Heart left ventricle (tissue), 13 donors: ENCODE data around the gene AKT2.

ENCODE experiments used
- POLR2A ChIP-seq, 2 donors: fragments of 450-650 bp; IDR thresholded peaks; one replicate each; pipeline ENCODE4 v1.6.1; 2017; ENCODE audit warnings: antibody characterized with exemption in 2 of 2, mild to moderate bottlenecking in 2 of 2, moderate library complexity in 2 of 2
- TF ChIP-seq, protein P1 (sequence below), 12 donors: fragments of 200-600 bp; sonication (generic) in 4 of 12; IDR thresholded peaks; one replicate each; pipeline versions ENCODE4 v1.5.0 to v1.8.0; 2018 to 2022; ENCODE audit warnings: antibody characterized with exemption in 12 of 12, mild to moderate bottlenecking in 5 of 12
- donor health status: ischemic (EF 13 %, LVEDD 7.1; RV severe dilation, severe dysfunction).
- donor health status: DM: no; HTN: yes; CAD: no.
- donor health status: DM: no; HTN: no; CAD: no.
- donor health status: ischemic (EF 25% LVEDD 6.9; RV normal size, moderate dysfunction).
- donor health status: ischemic (EF 25% LVEDD 5.7; RV mildly dilated, moderate dysfunction).
- donor health status: ischemic (EF 35%, LVEDD 5.7; RV mildly dilated, moderate dysfunction).
- donor health status: nonischemic (EF 11% LVEDD 7.7; RV severe dilation, severe dysfunction).
- donor health status: DM: yes; HTN: yes; CAD: no.
- donor health status: PGD.
- donor health status: ischemic (EF 29% LVEDD 5.4; RV normal size, mild dysfunction).
- donor health status: nonischemic (EF 23%, LVEDD 6.1; RV moderate dilation, normal function).

DNA sequence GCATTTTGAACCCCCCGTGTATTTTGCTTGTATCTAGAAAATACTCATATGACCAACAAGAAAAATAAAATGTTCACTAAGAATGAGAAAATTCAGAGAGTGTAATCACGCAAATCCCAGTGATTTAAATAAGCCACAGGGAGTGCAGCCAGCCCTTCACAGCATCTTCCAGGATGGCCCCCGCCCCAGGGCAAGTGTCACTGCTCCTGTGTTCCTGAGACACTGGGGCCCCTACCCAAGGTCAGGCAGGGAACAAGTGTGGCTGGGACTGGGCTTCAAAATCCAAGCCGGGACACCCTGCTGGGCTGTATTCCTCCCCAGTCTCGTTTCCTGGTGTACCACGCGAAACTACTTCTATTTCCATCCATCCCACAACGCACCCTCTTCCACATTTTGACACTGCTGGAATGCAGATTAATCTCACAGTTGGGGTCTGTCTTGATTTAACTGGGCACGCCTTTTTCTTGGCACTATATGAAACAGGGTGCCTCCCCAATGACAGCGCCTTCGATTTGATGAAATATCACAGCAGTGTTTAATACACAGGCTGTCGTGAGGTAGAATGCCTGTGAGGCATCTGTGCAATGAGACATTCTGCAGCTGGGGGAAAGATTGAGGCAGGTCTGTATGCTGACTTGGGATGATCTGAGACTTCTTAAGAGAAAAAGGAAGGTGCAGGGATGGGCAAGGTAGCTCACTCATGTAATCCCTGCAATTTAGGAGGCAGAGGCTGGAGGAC is 40.4 kb downstream of the AKT2 start:
- TF ChIP-seq, protein P1, sequence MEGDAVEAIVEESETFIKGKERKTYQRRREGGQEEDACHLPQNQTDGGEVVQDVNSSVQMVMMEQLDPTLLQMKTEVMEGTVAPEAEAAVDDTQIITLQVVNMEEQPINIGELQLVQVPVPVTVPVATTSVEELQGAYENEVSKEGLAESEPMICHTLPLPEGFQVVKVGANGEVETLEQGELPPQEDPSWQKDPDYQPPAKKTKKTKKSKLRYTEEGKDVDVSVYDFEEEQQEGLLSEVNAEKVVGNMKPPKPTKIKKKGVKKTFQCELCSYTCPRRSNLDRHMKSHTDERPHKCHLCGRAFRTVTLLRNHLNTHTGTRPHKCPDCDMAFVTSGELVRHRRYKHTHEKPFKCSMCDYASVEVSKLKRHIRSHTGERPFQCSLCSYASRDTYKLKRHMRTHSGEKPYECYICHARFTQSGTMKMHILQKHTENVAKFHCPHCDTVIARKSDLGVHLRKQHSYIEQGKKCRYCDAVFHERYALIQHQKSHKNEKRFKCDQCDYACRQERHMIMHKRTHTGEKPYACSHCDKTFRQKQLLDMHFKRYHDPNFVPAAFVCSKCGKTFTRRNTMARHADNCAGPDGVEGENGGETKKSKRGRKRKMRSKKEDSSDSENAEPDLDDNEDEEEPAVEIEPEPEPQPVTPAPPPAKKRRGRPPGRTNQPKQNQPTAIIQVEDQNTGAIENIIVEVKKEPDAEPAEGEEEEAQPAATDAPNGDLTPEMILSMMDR (IDR thresholded peaks at IDR 0.05): no peak
- TF ChIP-seq POLR2A (IDR thresholded peaks at IDR 0.05): no peak
